ENCODE results near the gene MED27.

The MED27 gene

DNA sequence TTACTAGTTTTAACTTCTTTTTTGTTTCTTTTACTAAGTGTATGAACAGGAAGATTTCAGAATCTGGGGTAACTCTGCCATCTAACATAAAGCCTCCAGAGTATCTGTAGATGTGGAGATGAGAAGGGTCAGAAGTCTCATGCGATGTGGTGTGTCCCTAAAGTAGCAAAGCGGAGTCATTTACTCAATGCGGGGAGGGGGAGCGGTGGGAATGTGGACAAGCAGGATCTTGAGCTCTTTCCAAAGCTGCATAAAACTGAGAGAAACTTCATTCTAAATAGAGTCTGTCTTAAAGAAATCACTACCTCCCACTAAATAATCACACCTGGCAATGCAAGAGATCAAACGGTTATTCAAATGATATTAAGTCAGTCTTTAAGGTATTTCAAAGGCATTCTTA lies 92.4 kb downstream of the MED27 start:
- no peaks in the 10 kb centered on the region for H3K27me3 Mint-ChIP-seq
- H3K27ac Mint-ChIP-seq, result no peak overlapping the region
- ATAC-seq, result no peak
- H3K36me3 Mint-ChIP-seq, result peaks cover 10% of the 10 kb centered on the region
- peaks cover 34% of the 10 kb centered on the region for H3K4me1 Mint-ChIP-seq
- no peaks in the 10 kb centered on the region for H3K9me3 Mint-ChIP-seq
- no peak overlapping the region for H3K4me3 Mint-ChIP-seq

DNA sequence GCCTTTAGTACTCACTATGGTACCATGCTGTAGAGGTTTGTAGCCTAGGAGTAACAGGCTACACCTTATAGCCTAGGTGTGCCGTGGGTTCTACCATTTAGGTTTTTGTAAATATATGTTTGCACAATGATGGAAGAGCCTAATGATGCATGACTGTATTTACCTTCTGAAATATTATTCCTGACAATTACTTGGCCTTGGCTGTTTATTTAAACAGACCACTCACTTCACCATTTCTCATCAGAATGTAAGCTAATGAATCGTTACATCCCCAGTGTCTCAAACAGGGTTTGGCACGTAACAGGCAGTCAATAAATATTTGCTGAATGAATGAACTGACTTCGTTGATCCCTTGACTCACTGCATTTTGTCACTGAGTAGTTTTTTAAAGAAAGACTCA lies 93.1 kb downstream of the MED27 start:
- H3K36me3 Mint-ChIP-seq, result peaks cover 10% of the 10 kb centered on the region

DNA sequence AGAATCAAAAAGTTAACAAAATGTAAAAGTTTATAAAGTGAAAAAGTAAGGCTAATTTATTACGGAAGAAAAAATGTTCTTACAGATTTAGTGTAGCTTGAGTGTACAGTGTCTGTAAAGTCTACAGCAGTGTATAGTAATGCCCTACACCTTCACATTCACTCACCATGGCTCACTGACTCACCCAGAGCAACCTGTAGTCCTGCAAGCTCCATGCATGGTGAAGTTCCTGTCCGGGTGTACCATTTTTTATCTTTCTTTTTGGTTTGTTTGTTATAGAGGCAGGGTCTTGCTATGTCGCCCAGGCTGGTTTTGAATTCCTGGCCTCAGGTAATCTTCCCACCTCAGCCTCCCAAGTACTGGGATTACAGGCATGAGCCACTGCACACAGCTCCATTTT lies 93.6 kb downstream of the MED27 start:
- no peak overlapping the region for H3K4me3 Mint-ChIP-seq
- no peak overlapping the region for H3K27ac Mint-ChIP-seq
- ATAC-seq, result no peak
- no peaks in the 10 kb centered on the region for H3K27me3 Mint-ChIP-seq
- peaks cover 10% of the 10 kb centered on the region for H3K36me3 Mint-ChIP-seq
- peaks cover 34% of the 10 kb centered on the region for H3K4me1 Mint-ChIP-seq
- no peaks in the 10 kb centered on the region for H3K9me3 Mint-ChIP-seq

More for the DNA sequence above, 93.1 kb downstream of the MED27 start:
- Mint-ChIP-seq H3K27me3 (no peaks in the 10 kb centered on the region), H3K27ac (no peak overlapping the region), H3K4me3 (no peak overlapping the region), H3K4me1 (peaks cover 34% of the 10 kb centered on the region), H3K9me3 (no peaks in the 10 kb centered on the region)
- ATAC-seq, result no peak

DNA sequence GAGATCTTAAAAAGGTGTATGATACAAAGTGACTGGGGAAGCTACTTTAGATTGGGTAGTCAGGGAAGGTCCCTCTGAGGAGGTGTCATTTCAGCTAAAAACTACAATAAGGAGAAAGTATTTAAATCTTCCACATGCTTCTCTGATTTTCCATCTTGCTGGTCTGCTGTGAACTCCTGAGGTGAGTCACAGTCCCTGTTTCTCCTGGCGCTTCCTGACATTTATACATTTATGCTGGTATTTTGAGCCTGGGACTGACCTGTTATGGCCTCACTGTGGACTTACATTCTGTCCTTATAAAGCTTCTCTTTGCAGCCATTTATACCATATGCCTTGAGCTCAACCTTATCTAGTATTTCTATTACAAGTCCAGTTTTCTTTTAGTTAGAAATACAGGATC lies 95.1 kb downstream of the MED27 start:
- no peak for ATAC-seq
- H3K4me3 Mint-ChIP-seq, result no peak overlapping the region
- peaks cover 25% of the 10 kb centered on the region for H3K4me1 Mint-ChIP-seq
- peaks cover 5% of the 10 kb centered on the region for H3K36me3 Mint-ChIP-seq
- no peaks in the 10 kb centered on the region for H3K9me3 Mint-ChIP-seq
- no peaks in the 10 kb centered on the region for H3K27me3 Mint-ChIP-seq
- no peak overlapping the region for H3K27ac Mint-ChIP-seq

DNA sequence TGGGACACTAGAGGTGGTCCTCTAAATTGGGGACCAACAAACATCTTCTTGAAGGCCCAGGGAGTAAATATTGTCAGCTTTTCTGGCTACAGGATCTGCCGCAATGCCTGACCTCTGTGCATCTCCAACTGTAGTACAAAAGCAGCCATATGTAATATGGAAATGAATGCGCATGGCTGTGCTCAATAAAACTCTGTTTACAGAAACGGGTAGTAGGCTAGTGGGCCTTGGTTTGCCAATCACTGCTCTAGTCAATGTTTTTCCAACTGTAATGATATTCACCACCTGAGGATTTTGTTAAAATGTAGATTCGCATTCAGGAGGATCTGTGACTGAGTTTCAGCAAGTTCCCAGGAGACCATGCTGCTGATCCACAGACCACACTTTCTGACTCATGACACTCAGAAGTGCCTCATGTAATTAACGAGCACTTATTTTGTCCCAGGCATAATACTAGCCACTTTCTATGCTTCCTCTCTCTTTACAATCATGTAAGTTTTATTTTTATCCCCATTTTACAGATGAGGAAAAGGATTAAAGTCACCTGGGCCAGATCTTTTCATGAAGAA lies 96.9 kb downstream of the MED27 start:
- Mint-ChIP-seq H3K36me3 (peaks cover 5% of the 10 kb centered on the region), H3K27ac (no peak overlapping the region), H3K9me3 (no peaks in the 10 kb centered on the region), H3K4me3 (no peak overlapping the region), H3K4me1 (peaks cover 28% of the 10 kb centered on the region), H3K27me3 (no peaks in the 10 kb centered on the region)
- ATAC-seq, result peak; percentile 77

DNA sequence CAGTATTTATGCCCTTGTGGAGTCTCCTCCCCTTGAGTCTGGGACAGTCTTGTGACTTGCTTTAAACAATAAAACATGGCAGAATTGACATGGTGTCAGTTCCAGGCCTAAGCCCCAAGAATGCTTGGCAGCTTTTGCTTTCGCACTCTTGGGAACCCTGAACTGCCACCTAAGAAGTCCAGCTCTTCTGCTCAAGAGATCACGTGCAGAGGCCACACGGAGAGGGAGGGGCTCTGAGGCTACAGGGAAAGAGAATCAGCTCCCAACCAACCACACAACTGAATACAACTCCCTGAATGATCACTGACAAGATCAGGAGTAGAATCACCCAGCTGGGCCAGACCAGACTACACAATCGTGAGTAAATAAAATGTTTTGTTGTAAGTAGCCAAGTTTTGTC lies 97.6 kb downstream of the MED27 start:
- no peak for ATAC-seq
- H3K27me3 Mint-ChIP-seq, result no peaks in the 10 kb centered on the region
- H3K9me3 Mint-ChIP-seq, result no peaks in the 10 kb centered on the region
- H3K4me3 Mint-ChIP-seq, result no peak overlapping the region
- H3K36me3 Mint-ChIP-seq, result peaks cover 3% of the 10 kb centered on the region
- no peak overlapping the region for H3K27ac Mint-ChIP-seq
- peaks cover 34% of the 10 kb centered on the region for H3K4me1 Mint-ChIP-seq

DNA sequence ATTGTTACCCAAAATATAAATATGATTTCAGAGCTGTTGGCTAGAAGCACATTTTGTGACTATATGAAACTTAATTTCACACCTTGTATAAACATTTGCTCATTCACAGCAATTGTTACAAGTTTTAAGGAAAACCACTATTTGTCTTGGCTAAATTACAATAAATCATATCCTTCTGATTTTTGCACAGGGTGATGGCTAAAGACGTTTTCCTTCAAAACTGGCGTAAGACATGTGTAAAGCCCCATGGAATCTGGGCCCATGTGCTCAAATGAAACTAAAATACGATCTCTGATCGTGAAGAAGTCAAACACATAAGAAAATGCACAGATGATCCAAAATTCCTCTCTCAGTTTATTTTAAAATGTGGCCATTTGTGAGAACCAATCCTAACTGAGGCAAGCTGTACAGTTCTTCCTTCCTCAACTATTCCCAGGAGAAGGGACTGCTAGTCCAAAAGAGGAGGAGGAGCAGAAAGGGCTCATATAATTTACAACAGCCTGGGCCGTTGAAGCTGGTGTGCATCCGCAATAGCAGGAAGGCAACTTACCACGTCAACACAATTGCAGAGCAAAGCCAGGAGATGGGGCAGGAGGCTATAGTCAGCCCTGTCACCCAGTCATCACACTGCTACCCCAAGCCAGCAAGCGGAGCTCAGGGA lies 98.4 kb downstream of the MED27 start:
- ATAC-seq, result no peak
- no peaks in the 10 kb centered on the region for H3K27me3 Mint-ChIP-seq
- no peaks in the 10 kb centered on the region for H3K36me3 Mint-ChIP-seq
- no peaks in the 10 kb centered on the region for H3K9me3 Mint-ChIP-seq
- no peak overlapping the region for H3K4me3 Mint-ChIP-seq
- H3K4me1 Mint-ChIP-seq, result peaks cover 40% of the 10 kb centered on the region
- no peak overlapping the region for H3K27ac Mint-ChIP-seq

DNA sequence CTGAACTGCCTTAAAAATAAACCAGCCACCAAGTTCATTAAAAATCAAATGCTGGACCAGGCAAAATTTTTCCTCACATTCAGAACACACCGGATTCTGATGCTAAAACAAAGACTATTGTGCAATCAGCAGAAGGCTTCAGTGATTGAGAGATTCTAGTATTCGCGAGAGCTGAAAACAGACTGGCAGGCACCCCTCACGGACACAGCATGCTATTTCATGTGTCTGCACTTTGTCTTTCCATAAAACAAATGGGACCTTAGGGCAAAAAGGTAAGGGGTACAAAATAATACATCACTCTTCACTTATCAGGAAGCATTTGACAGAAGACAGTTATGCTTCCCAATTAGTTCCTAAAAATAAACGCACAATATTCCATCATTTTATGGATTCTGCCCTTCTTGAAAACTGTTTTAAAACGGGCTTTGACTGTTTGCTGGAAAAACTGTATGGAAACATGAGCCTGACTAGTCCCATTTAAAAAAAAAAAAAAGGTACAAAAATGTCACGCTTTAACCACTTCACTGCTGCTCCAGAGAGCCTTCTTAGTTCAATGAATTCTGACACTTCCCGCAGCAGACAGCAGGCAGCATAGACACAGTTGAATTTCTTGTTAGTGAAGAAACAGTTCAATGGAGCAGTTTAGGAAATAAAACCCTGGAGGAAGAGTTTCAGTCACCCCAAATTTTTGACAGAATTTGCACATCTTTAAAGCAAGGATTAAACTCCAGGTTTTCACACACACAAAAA lies 99.2 kb downstream of the MED27 start:
- no peaks in the 10 kb centered on the region for H3K36me3 Mint-ChIP-seq
- ATAC-seq, result no peak

DNA sequence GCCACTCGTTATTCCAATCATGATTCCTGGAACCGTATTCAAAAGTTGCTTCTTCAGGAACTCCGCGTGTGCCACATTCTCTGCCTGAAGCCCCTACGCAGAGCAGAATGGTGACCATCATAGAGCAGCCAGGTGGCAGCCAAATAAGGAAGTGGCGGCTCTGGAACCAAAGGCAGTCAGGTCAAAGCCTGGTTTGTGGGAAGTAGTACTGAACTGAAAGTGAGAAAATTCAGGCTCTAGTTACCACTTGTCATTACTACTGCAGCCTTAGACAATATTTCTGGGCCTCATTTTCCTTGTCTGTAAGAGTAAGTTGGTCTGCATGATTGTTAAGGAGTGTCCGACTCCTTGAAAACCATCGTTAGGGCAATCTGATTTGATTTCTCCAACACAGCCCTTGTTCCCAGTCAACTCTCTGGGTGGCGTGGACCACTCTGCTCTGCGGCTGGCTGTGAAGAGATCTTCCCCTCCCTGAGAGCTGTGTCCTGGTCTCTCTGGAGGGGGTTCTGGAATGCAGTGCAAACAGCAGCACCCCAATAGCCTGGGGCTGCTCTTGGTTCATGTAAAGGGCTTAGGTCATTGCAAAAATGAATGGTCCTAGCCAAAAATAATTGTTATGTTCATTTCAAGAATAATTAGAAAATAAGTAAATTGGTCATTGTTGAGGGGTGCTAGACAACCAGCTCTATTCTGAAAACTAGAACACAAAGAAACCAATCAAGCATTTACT lies 102.4 kb downstream of the MED27 start:
- peak; percentile 62 for ATAC-seq
- H3K27ac Mint-ChIP-seq, result no peak overlapping the region
- H3K4me3 Mint-ChIP-seq, result no peak overlapping the region
- peaks cover 16% of the 10 kb centered on the region for H3K4me1 Mint-ChIP-seq
- peaks cover 19% of the 10 kb centered on the region for H3K36me3 Mint-ChIP-seq
- peaks cover 2% of the 10 kb centered on the region for H3K9me3 Mint-ChIP-seq
- no peaks in the 10 kb centered on the region for H3K27me3 Mint-ChIP-seq

More for the DNA sequence above, 99.2 kb downstream of the MED27 start:
- Mint-ChIP-seq H3K27ac (no peak overlapping the region), H3K9me3 (no peaks in the 10 kb centered on the region), H3K4me3 (no peak overlapping the region), H3K4me1 (peaks cover 40% of the 10 kb centered on the region), H3K27me3 (no peaks in the 10 kb centered on the region)

DNA sequence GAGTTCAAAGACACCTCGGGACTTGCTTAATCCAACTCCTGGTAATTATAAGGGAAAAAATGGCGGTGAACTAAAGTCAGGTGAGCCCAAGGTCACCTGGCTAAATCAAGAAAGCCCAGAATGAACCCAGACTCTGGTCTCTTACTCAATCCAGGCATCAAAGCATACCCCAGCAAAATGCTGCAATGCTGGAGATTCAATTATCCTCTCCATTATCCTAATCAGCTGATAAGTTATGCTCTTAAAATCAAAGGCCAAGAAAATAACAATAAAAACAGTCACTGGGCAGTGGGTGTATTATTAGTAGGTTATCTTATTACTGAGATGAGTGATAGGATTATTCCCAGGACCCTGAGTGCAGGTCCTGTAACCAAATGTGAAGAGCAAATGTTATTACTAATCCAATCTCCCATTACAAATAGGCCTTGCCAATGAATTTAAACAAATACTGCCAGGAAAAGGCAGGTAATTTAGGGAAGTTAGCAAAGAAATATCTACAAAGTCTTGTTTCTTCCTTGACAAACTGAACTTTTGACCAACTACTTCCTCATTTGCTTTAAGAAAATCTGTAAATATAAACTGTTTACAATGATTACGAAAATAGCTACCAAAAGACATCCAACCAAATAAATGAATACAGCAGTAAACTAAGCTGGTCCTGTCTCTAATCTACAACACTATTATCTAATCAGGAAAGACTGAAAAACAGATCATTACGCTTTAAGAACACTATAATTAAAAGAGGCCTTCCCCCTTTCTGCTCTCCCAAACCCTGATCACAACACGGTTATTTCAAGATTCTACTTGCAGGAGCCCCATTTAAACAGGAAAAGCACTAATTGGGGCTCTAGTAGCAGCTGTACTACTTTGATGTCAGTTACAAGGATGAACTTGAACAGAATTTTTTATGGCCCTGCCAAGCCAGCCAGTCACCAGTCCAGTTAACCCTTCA lies 103.2 kb downstream of the MED27 start:
- H3K36me3 Mint-ChIP-seq, result peaks cover 19% of the 10 kb centered on the region
- no peak overlapping the region for H3K27ac Mint-ChIP-seq
- no peak overlapping the region for H3K4me3 Mint-ChIP-seq
- H3K4me1 Mint-ChIP-seq, result peaks cover 16% of the 10 kb centered on the region
- ATAC-seq, result no peak
- no peaks in the 10 kb centered on the region for H3K27me3 Mint-ChIP-seq
- H3K9me3 Mint-ChIP-seq, result peaks cover 2% of the 10 kb centered on the region

DNA sequence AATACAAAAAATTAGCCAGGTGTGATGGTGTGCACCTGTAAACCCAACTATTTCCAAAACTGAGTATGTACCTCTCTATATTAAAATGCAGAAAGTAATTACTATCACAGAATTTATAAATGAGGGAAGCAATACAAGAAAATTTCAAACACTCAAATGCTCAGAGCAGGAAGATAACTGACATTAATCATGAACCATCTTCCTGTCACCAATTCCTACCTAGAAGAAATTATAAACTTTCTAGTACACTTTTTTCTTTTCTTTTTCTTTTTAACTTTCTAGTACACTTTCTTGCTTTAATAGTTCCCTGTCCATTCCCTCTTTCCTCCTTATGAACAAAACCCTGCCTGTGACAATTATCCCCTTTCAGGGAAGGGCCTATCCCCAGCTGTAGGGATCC lies 106.8 kb downstream of the MED27 start:
- no peak overlapping the region for H3K4me3 Mint-ChIP-seq
- H3K27me3 Mint-ChIP-seq, result no peaks in the 10 kb centered on the region
- H3K36me3 Mint-ChIP-seq, result peaks cover 31% of the 10 kb centered on the region
- ATAC-seq, result no peak
- peaks cover 14% of the 10 kb centered on the region for H3K4me1 Mint-ChIP-seq
- H3K9me3 Mint-ChIP-seq, result peaks cover 2% of the 10 kb centered on the region
- no peak overlapping the region for H3K27ac Mint-ChIP-seq

DNA sequence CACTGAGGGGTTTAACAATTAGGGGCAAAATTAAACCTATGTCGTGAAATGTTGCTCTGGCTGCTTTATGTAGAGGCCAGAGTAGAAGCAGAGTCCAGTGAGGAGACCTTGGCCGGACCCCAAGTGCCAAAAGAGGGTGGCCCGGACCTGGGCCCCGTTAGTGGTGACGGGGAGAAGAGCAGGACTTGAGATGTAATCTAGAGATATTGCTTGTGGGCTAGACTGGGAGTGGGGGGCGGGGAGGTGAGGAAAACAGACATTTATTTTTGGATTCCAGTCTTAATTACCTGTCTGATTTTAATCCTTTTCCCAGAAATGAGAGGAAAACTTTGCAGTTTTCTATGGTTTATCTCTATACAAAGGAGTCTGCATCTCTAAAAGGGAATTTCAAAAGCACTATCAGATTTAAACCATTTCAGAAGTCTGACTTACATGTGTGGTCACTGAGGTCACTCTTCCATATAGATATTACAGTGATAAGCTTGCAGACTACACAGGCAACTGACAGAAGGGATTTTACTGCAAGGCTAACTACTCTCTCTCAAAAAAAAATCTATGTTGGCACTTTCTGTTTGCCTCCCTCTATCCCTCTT lies 108.1 kb downstream of the MED27 start:
- peaks cover 2% of the 10 kb centered on the region for H3K9me3 Mint-ChIP-seq
- no peak overlapping the region for H3K4me3 Mint-ChIP-seq
- H3K27me3 Mint-ChIP-seq, result no peaks in the 10 kb centered on the region
- no peak overlapping the region for H3K27ac Mint-ChIP-seq
- H3K36me3 Mint-ChIP-seq, result peaks cover 31% of the 10 kb centered on the region
- no peak for ATAC-seq
- H3K4me1 Mint-ChIP-seq, result peaks cover under 1% of the 10 kb centered on the region

DNA sequence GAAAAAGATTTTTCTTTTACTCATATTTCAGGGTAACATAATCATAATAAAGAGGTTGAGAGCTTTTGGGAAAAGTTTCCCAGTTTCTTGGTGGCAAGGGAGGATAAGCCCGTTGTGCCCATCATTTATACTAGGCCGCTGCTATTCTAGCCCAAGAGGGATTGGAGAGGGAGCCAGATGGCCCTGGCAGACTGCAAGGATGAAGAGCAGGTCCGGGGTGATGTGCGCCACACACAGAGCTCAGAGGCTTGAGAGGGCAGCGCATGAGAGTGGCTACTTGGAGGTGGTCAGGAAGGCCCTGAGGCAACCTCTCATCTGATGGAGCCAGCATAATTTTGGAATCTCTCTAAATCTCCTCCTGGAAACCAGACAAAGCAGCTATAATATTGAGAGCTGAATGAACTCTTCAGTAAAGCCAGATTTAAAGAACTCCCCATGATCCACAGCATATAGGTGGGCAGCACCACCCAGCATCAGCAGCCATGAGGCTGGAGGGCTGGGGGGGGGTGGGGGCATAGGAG lies 110.1 kb downstream of the MED27 start:
- Mint-ChIP-seq H3K36me3 (peaks cover 29% of the 10 kb centered on the region), H3K27me3 (no peaks in the 10 kb centered on the region), H3K27ac (no peak overlapping the region), H3K9me3 (peaks cover 2% of the 10 kb centered on the region), H3K4me1 (no peaks in the 10 kb centered on the region), H3K4me3 (no peak overlapping the region)
- ATAC-seq, result no peak

DNA sequence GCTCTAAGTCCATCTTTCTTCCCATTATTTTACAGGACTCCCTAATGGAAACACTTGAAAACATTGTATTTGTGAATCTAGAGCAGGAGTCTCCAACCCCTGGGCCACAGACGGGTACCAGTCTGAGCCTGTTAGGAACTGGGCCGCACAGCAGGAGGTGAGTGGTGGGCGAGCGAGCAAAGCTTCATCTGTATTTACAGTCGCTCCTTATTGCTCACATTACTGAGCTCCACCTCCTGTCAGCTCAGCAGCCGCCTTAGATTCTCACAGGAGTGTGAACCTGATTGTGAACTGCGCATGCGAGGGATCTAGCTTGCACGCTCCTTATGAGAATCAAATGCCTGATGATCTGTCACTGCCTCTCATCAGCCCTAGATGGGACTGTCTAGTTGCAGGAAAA lies 111.0 kb downstream of the MED27 start:
- ATAC-seq, result no peak
- H3K27me3 Mint-ChIP-seq, result no peaks in the 10 kb centered on the region

More for the DNA sequence above, 111.0 kb downstream of the MED27 start:
- peaks cover 32% of the 10 kb centered on the region for H3K36me3 Mint-ChIP-seq
- H3K4me3 Mint-ChIP-seq, result no peak overlapping the region
- no peaks in the 10 kb centered on the region for H3K4me1 Mint-ChIP-seq
- H3K27ac Mint-ChIP-seq, result no peak overlapping the region
- peaks cover 6% of the 10 kb centered on the region for H3K9me3 Mint-ChIP-seq
